Esophagus squamous epithelium (tissue), 5 donors: ENCODE measurements around the gene PCCA. TPM values are rescaled to one million over a fixed set of nuclear protein-coding genes. Genes with fewer than 3 reads are reported as not detected.
"Not testable (repeated sequence)": the region's sequence is repeated elsewhere in the genome, so short reads cannot be mapped to it uniquely, and the experiment has no call there.

ENCODE experiments used
- DNase-seq: peaks from one replicate; lab custom pipeline; 2025; lab: John Stamatoyannopoulos, UW
- H3K27ac ChIP-seq, 4 donors: fragments of 200-600 bp; sonication (generic); one replicate each; pipeline ENCODE4 v1.5.1; 2016 to 2019; ENCODE audit warnings: mild to moderate bottlenecking in 1 of 4
- H3K27me3 ChIP-seq, 4 donors: fragments of 200-600 bp; sonication (generic); 1 replicate in 3 of 4; 2 replicates in 1 of 4; pipeline versions ENCODE4 v1.5.1 to v1.6.0; 2017 to 2021; ENCODE audit warnings: antibody characterized with exemption in 1 of 4
- H3K36me3 ChIP-seq, 3 donors: fragments of 200-600 bp; sonication (generic); one replicate each; pipeline ENCODE4 v1.5.1; 2016 to 2019
- H3K4me1 ChIP-seq, 3 donors: fragments of 200-600 bp; sonication (generic); one replicate each; pipeline ENCODE4 v1.5.1; 2017 to 2019
- H3K4me3 ChIP-seq, 4 donors: fragments of 200-600 bp; sonication (generic); 1 replicate in 3 of 4; 2 replicates in 1 of 4; pipeline ENCODE4 v1.5.1; 2016 to 2019; ENCODE audit warnings: mild to moderate bottlenecking in 2 of 4, moderate library complexity in 1 of 4
- H3K9me3 ChIP-seq, 3 donors: fragments of 200-600 bp; sonication (generic); one replicate each; pipeline ENCODE4 v1.5.1; 2016 to 2019
- POLR2A ChIP-seq, 4 donors: fragments of 450-650 bp; IDR thresholded peaks; one replicate each; pipeline ENCODE4 v1.6.1; 2017; ENCODE audit warnings: antibody characterized with exemption in 4 of 4, mild to moderate bottlenecking in 4 of 4, moderate library complexity in 3 of 4
- WGBS, 2 donors: methylation state at CpG; one replicate each; pipeline ENCODE4 v1.1.5; 2018; 5-methylcytosine and 5-hydroxymethylcytosine counted together
- intact Hi-C: fragments of 100-400 bp; cut with DNase I; formaldehyde crosslinking; loops from one replicate; pipeline ENCODE4 v1.15.0; 2022
- total RNA-seq, 4 donors: library from RNA; depleted of rRNA; stranded (reverse); fragments of >200 nt; gene quantifications; one replicate each; pipeline ENCODE4 v1.1.0, GENCODE V29; 2016
- TF ChIP-seq, protein P1 (sequence below), 6 experiments: fragments of 450-650 bp in 4 of 6; fragments of 200-600 bp in 2 of 6; sonication (generic) in 2 of 6; IDR thresholded peaks; one replicate each; pipeline ENCODE4 v1.5.1; 2016 to 2019; ENCODE audit warnings: antibody characterized with exemption in 6 of 6, mild to moderate bottlenecking in 4 of 6, moderate library complexity in 4 of 6
- donor health status: DM: yes; HTN: yes; CAD: no.

Gene PCCA
- total RNA-seq, 4 donors from 2014 or later: 21.5 to 46.5 (median 30.2) TPM

DNA sequence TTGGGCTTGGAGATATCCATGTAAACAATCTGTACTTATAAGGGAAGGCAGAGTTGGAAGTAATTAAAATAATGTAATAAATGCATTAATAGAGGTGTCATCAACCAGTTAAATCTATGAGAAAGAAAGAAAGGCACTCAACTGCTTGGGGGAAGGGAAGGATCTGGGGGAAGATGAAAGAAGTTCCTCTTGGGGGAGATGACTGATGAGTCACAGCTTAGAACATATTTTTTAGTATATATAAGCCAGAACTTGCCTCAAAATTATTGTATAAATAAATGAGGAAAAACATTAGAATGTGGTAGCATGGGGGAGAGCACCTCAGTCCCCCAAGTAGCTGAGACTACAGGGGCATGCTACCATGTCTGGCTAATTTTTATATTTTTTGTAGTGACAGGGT lies 293.9 kb downstream of the PCCA start:
- no peak for TF ChIP-seq POLR2A (IDR thresholded peaks at IDR 0.05)
- TF ChIP-seq, protein P1, sequence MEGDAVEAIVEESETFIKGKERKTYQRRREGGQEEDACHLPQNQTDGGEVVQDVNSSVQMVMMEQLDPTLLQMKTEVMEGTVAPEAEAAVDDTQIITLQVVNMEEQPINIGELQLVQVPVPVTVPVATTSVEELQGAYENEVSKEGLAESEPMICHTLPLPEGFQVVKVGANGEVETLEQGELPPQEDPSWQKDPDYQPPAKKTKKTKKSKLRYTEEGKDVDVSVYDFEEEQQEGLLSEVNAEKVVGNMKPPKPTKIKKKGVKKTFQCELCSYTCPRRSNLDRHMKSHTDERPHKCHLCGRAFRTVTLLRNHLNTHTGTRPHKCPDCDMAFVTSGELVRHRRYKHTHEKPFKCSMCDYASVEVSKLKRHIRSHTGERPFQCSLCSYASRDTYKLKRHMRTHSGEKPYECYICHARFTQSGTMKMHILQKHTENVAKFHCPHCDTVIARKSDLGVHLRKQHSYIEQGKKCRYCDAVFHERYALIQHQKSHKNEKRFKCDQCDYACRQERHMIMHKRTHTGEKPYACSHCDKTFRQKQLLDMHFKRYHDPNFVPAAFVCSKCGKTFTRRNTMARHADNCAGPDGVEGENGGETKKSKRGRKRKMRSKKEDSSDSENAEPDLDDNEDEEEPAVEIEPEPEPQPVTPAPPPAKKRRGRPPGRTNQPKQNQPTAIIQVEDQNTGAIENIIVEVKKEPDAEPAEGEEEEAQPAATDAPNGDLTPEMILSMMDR (IDR thresholded peaks at IDR 0.05): no peak

DNA sequence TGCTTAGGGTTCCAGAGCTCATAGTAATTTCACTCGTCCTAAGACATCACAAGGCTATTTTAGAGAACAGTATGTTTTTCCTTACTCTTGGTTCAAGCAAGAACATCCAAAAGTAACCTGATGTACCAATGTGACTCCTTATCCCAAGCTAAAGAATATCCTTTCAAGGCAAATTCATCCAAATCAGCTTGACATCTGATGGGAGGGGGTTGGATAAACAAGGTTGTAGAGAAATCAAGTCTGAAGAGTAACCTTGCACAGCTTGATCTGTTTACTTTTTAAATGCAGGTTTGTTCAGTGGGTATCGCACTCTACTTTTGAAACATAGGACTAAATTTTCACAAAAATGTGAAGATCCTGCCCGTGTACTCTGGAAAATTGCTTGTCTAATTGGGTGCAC lies 298.5 kb downstream of the PCCA start:
- WGBS, 2 donors: 85 to 95% methylated on average over 3 of the region's 3 CpGs
- peaks cover 0 to 10% (median 0%) of the 10 kb centered on the region in 3 donors for H3K36me3 ChIP-seq
- DNase-seq: no peak
- no peak overlapping the region for H3K27ac ChIP-seq
- H3K4me1 ChIP-seq: peaks cover 0 to 5% (median 1%) of the 10 kb centered on the region in 3 donors
- intact Hi-C loops: no loop called here
- H3K9me3 ChIP-seq: no peaks in the 10 kb centered on the region
- TF ChIP-seq, protein P1 (IDR thresholded peaks at IDR 0.05): no peak
- TF ChIP-seq POLR2A (IDR thresholded peaks at IDR 0.05): no peak
- no peak overlapping the region for H3K4me3 ChIP-seq
- no peaks in the 10 kb centered on the region for H3K27me3 ChIP-seq

More for the DNA sequence above, 293.9 kb downstream of the PCCA start:
- intact Hi-C loops: no loop called here
- H3K27me3 ChIP-seq: no peaks in the 10 kb centered on the region
- H3K4me1 ChIP-seq: no peaks in the 10 kb centered on the region
- peaks cover 0 to 15% (median 0%) of the 10 kb centered on the region in 3 donors for H3K36me3 ChIP-seq
- H3K9me3 ChIP-seq: peaks cover 0 to 12% (median 0%) of the 10 kb centered on the region in 3 donors
- DNase-seq: no peak
- no peak overlapping the region for H3K27ac ChIP-seq
- no peak overlapping the region for H3K4me3 ChIP-seq

DNA sequence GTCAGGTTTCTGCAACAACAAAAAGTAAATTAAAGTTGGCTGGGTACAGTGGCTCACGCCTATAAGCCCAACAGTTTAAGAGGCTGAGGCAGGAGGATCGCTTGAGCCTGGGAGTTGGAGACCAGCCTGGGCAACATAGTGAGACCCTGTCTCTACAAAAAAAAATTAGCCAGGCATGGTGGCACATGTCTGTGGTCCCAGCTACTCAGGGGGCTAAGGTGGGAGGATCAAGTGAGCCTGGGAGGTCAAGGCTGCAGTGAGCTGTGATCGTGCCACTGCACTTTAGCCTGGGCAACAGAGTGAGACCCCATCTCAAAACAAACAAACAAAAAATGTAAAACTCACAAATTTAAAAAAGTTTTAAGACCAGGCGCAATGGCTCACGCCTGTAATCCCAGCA lies 299.3 kb downstream of the PCCA start:
- DNase-seq, H3K4me3 ChIP-seq, H3K27me3 ChIP-seq, H3K27ac ChIP-seq, intact Hi-C loops, H3K9me3 ChIP-seq: not testable (repeated sequence)
- peaks cover 0 to 10% (median 0%) of the 10 kb centered on the region in 3 donors for H3K36me3 ChIP-seq
- peaks cover 0 to 13% (median 9%) of the 10 kb centered on the region in 3 donors for H3K4me1 ChIP-seq
- 94 to 97% methylated on average over 5 of the region's 5 CpGs for WGBS, 2 donors

DNA sequence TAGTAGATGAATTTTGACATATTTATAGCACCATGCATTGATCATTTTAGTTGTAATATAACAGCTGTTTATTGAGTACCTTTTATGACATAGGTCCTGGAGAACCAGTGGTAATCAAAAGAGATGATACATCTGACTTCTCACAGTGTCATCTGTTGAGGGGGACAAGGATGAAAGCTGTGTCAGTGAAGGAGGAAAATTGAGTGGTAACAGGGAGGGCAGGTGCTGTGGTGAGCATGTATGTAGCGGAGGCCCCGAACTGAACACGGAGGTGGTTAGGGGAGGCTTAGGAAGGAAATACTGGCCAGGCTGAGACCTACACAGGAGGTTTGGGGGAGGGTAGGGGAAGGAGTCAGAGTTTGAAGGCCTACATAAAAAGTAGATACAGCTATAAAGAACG lies 300.0 kb downstream of the PCCA start:
- Histone ChIP-seq H3K27ac (no peak overlapping the region), H3K36me3 (peaks cover 0 to 10% (median 0%) of the 10 kb centered on the region in 3 donors), H3K4me3 (no peak overlapping the region), H3K9me3 (no peaks in the 10 kb centered on the region), H3K27me3 (no peaks in the 10 kb centered on the region), H3K4me1 (peaks cover 0 to 17% (median 13%) of the 10 kb centered on the region in 3 donors)
- TF ChIP-seq, protein P1 (IDR thresholded peaks at IDR 0.05): no peak
- no peak for TF ChIP-seq POLR2A (IDR thresholded peaks at IDR 0.05)
- no peak for DNase-seq
- WGBS, 2 donors: 88 to 91% methylated on average over 4 of the region's 4 CpGs
- intact Hi-C loops: no loop called here

DNA sequence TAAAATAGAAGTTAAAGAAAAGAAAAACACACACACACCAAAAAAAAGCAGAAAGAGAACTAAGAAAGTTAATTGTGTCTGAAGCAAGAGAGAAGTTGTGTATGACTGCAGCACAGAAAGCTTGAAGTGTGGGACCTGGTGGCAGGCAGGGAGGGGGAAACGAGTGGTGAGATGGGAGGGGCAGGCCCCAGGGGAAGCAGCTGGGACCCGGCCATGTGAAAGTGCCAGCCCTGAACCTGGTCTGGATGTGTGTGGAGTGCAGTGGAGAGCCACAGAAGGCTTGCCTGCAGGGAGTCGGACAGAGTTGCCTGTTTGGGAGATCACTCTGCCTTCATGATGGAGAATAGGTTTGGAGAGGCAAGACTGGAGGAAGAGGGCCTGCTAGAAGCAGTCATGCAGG lies 300.7 kb downstream of the PCCA start:
- Histone ChIP-seq H3K9me3 (no peaks in the 10 kb centered on the region), H3K36me3 (peaks cover 0 to 10% (median 0%) of the 10 kb centered on the region in 3 donors), H3K27me3 (no peaks in the 10 kb centered on the region), H3K27ac (no peak overlapping the region), H3K4me1 (peaks cover 0 to 17% (median 13%) of the 10 kb centered on the region in 3 donors), H3K4me3 (no peak overlapping the region)
- TF ChIP-seq, protein P1 (IDR thresholded peaks at IDR 0.05): no peak
- TF ChIP-seq POLR2A (IDR thresholded peaks at IDR 0.05): no peak
- intact Hi-C loops: no loop called here
- WGBS, 2 donors: 77 to 88% methylated on average over 3 of the region's 3 CpGs
- DNase-seq: no peak
